H1 (cell line): ENCODE data around the gene REEP2. TPM values are rescaled to one million over a fixed set of nuclear protein-coding genes. Genes with fewer than 3 reads are reported as not detected.

ENCODE experiments used
- CTCF ChIA-PET: fragments of 300-600 bp; sonication (Branson Sonifier 250); formaldehyde crosslinking; loops from one replicate; lab custom pipeline; 2021; ENCODE audit not compliant: partially characterized antibody; lab: Charles Lee
- POLR2A ChIA-PET: fragments of 300-600 bp; sonication (Branson Sonifier 250); formaldehyde crosslinking; loops from one replicate; lab custom pipeline; 2021; ENCODE audit warnings: inconsistent platforms; ENCODE audit not compliant: partially characterized antibody; lab: Charles Lee
- DNase-seq, 2 experiments: peaks; one replicate each; pipeline versions ENCODE4 v3.0.0 to v3.0.0-alpha.2; 2010 to 2022; ENCODE audit warnings: low spot score in 2 of 2, low read depth in 1 of 2, mixed read lengths in 1 of 2
- FAIRE-seq: peaks from 2 replicates; lab custom pipeline; 2011; peaks lifted over from hg19 to GRCh38; lab: Jason Lieb, UNC
- H2AFZ ChIP-seq: 2 replicates; pipeline ENCODE4 v1.8.1; 2012; ENCODE audit warnings: low read length, inconsistent platforms
- H2AK5ac ChIP-seq: 2 replicates; pipeline ENCODE4 v1.6.1; 2013; ENCODE audit warnings: low read depth, low read length
- H2BK120ac ChIP-seq: replicated peaks from 2 replicates; pipeline ENCODE3; 2013; ENCODE audit warnings: low read depth, low read length, inconsistent platforms
- H2BK12ac ChIP-seq: 2 replicates; pipeline ENCODE4 v1.6.1; 2013; ENCODE audit warnings: low read depth, low read length
- H2BK15ac ChIP-seq: 2 replicates; pipeline ENCODE4 v1.6.1; 2013; ENCODE audit warnings: low read length
- H2BK20ac ChIP-seq: 2 replicates; pipeline ENCODE4 v1.6.1; 2013; ENCODE audit warnings: low read length
- H2BK5ac ChIP-seq: 2 replicates; pipeline ENCODE4 v1.6.1; 2013; ENCODE audit warnings: low read depth, low read length
- H3K14ac ChIP-seq: 2 replicates; pipeline ENCODE4 v1.6.1; 2013; ENCODE audit warnings: inconsistent platforms; ENCODE audit not compliant: insufficient read length
- H3K18ac ChIP-seq: 2 replicates; pipeline ENCODE4 v1.6.1; 2013; ENCODE audit warnings: low read length; ENCODE audit errors: extremely low read depth
- H3K23ac ChIP-seq: 2 replicates; pipeline ENCODE4 v1.6.1; 2013; ENCODE audit warnings: inconsistent platforms; ENCODE audit not compliant: insufficient read length
- H3K23me2 ChIP-seq: 2 replicates; pipeline ENCODE4 v1.6.1; 2013; ENCODE audit warnings: low read depth, low read length
- H3K27ac ChIP-seq: 2 replicates; pipeline ENCODE4 v1.6.1; 2011; ENCODE audit warnings: low read depth, low read length, inconsistent platforms
- H3K27me3 ChIP-seq, 4 experiments: replicated peaks in 1 of 4; 1 replicate in 1 of 4; 2 replicates in 3 of 4; pipeline versions ENCODE4 v1.6.1 to v1.8.1; 2011 to 2013; ENCODE audit warnings: low read length in 3 of 4, mild to moderate bottlenecking in 3 of 4, inconsistent platforms in 2 of 4, mixed read lengths in 2 of 4, moderate library complexity in 1 of 4; ENCODE audit not compliant: control insufficient read depth in 3 of 4, insufficient read depth in 3 of 4; ENCODE audit errors: extremely low read depth in 1 of 4
- H3K36me3 ChIP-seq, 4 experiments: 2 replicates each; pipeline versions ENCODE4 v1.6.1 to v1.8.1; 2011 to 2013; ENCODE audit warnings: mild to moderate bottlenecking in 4 of 4, low read length in 3 of 4, moderate library complexity in 2 of 4, control low read depth in 1 of 4, inconsistent platforms in 1 of 4; ENCODE audit not compliant: insufficient read depth in 4 of 4, control insufficient read depth in 2 of 4
- H3K4ac ChIP-seq: replicated peaks from 2 replicates; pipeline ENCODE3; 2013; ENCODE audit warnings: low read length, low read depth, mixed read lengths, inconsistent platforms; ENCODE audit not compliant: insufficient read length
- H3K4me1 ChIP-seq, 4 experiments: replicated peaks in 1 of 4; 1 replicate in 1 of 4; 2 replicates in 3 of 4; pipeline versions ENCODE4 v1.6.1 to v1.8.1; 2011 to 2013; ENCODE audit warnings: low read length in 3 of 4, inconsistent platforms in 2 of 4, mixed read lengths in 1 of 4; ENCODE audit not compliant: insufficient read depth in 4 of 4, control insufficient read depth in 3 of 4
- H3K4me2 ChIP-seq, 2 experiments: 2 replicates each; pipeline versions ENCODE4 v1.6.1 to v1.8.1; 2011 to 2013; ENCODE audit warnings: low read depth in 2 of 2, low read length in 2 of 2, control low read depth in 1 of 2, inconsistent platforms in 1 of 2, mild to moderate bottlenecking in 1 of 2; ENCODE audit not compliant: insufficient read depth in 1 of 2
- H3K4me3 ChIP-seq, 4 experiments: fragments of 200-600, 300-600 bp in 1 of 4; sonication (generic), shearing (Covaris generic), sonication (Bioruptor Twin) in 1 of 4; 2 replicates each; pipeline versions ENCODE4 v1.5.1 to v1.8.1; 2011 to 2016; ENCODE audit warnings: low read length in 4 of 4, low read depth in 3 of 4, control low read depth in 2 of 4, inconsistent platforms in 2 of 4, mild to moderate bottlenecking in 2 of 4, mixed read lengths in 1 of 4, moderate library complexity in 1 of 4; ENCODE audit not compliant: insufficient read depth in 2 of 4; ENCODE audit errors: extremely low read depth in 1 of 4
- H3K56ac ChIP-seq: replicated peaks from 2 replicates; pipeline ENCODE3; 2013; ENCODE audit warnings: low read depth, mild to moderate bottlenecking, mixed read lengths, low read length, inconsistent platforms; ENCODE audit not compliant: insufficient read length
- H3K79me1 ChIP-seq: 2 replicates; pipeline ENCODE4 v1.6.1; 2013; ENCODE audit warnings: low read depth, low read length, control low read depth
- H3K79me2 ChIP-seq, 2 experiments: 2 replicates each; pipeline versions ENCODE4 v1.6.1 to v1.8.1; 2012 to 2013; ENCODE audit warnings: low read length in 2 of 2, mild to moderate bottlenecking in 2 of 2, inconsistent platforms in 1 of 2; ENCODE audit not compliant: insufficient read depth in 2 of 2, control insufficient read depth in 1 of 2
- H3K9ac ChIP-seq, 4 experiments: replicated peaks in 1 of 4; 1 replicate in 1 of 4; 2 replicates in 3 of 4; pipeline versions ENCODE4 v1.6.1 to v1.8.1; 2011 to 2013; ENCODE audit warnings: low read depth in 3 of 4, low read length in 3 of 4, control low read depth in 2 of 4, mild to moderate bottlenecking in 2 of 4, moderate library complexity in 2 of 4, inconsistent platforms in 1 of 4; ENCODE audit errors: extremely low read depth in 1 of 4
- H3K9me3 ChIP-seq, 2 experiments: 2 replicates each; pipeline versions ENCODE4 v1.6.1 to v1.8.1; 2012 to 2013; ENCODE audit warnings: mild to moderate bottlenecking in 2 of 2, moderate library complexity in 2 of 2, control low read depth in 1 of 2, inconsistent platforms in 1 of 2, low read depth in 1 of 2, low read length in 1 of 2, mixed read lengths in 1 of 2; ENCODE audit not compliant: insufficient read depth in 2 of 2
- H4K20me1 ChIP-seq, 2 experiments: replicated peaks in 1 of 2; 2 replicates each; pipeline versions ENCODE3 to v1.8.1; 2011 to 2013; ENCODE audit warnings: inconsistent platforms in 2 of 2, low read length in 2 of 2, mild to moderate bottlenecking in 1 of 2; ENCODE audit not compliant: insufficient read depth in 2 of 2, control insufficient read depth in 1 of 2
- H4K5ac ChIP-seq: 2 replicates; pipeline ENCODE4 v1.6.1; 2013; ENCODE audit warnings: low read length, low read depth, mixed read lengths, inconsistent platforms; ENCODE audit not compliant: insufficient read length
- H4K8ac ChIP-seq: 2 replicates; pipeline ENCODE4 v1.8.0; 2013; ENCODE audit warnings: mild to moderate bottlenecking, moderate library complexity, low read length, inconsistent platforms; ENCODE audit not compliant: insufficient read depth; ENCODE audit errors: extremely low read depth
- H4K91ac ChIP-seq: replicated peaks from 2 replicates; pipeline ENCODE3; 2013; ENCODE audit warnings: low read length, mixed read lengths, inconsistent platforms; ENCODE audit not compliant: insufficient read length
- HDAC6 ChIP-seq: IDR thresholded peaks from one replicate; pipeline ENCODE4 v1.7.1; 2012; ENCODE audit warnings: low read depth, mild to moderate bottlenecking, inconsistent platforms, low read length, moderate library complexity
- POLR2A ChIP-seq, 2 experiments: IDR thresholded peaks; 1 replicate in 1 of 2; 2 replicates in 1 of 2; pipeline ENCODE4 v1.6.1; 2011; ENCODE audit warnings: low read depth in 2 of 2, low read length in 2 of 2, mild to moderate bottlenecking in 2 of 2; ENCODE audit errors: control extremely low read depth in 1 of 2
- RFX5 ChIP-seq: IDR thresholded peaks from 2 replicates; pipeline ENCODE4 v1.6.1; 2011; ENCODE audit warnings: low read depth, low read length, improper control_type of control experiment, borderline replicate concordance
- SP1 ChIP-seq: IDR thresholded peaks from 2 replicates; pipeline ENCODE4 v1.6.1; 2011; ENCODE audit warnings: low read depth, low read length
- TAF1 ChIP-seq: IDR thresholded peaks from 2 replicates; pipeline ENCODE4 v1.6.1; 2011; ENCODE audit warnings: mild to moderate bottlenecking, low read depth, low read length
- TBP ChIP-seq: IDR thresholded peaks from 2 replicates; pipeline ENCODE4 v1.6.1; 2011; ENCODE audit warnings: low read depth, low read length, improper control_type of control experiment
- WGBS, 2 experiments: shearing (Covaris generic) in 1 of 2; methylation state at CpG; one replicate each; pipeline versions ENCODE4 v1.1.6 to v1.1.7; 2013 to 2015; ENCODE audit warnings: low lambda C conversion rate in 2 of 2, mixed read lengths in 2 of 2, inconsistent platforms in 1 of 2, low coverage in 1 of 2, missing lambda C conversion rate in 1 of 2; ENCODE audit not compliant: insufficient replicate concordance in 2 of 2, insufficient coverage in 1 of 2, insufficient read length in 1 of 2; ENCODE audit errors: extremely low coverage in 1 of 2, missing lambda C conversion rate in 1 of 2; 5-methylcytosine and 5-hydroxymethylcytosine counted together
- polyA plus RNA-seq, 7 experiments: library from polyadenylated mRNA; depleted of rRNA in 3 of 7; stranded (reverse) in 5 of 7; unstranded in 2 of 7; fragments of >200 nt in 5 of 7; fragments of 200-250 nt in 2 of 7; gene quantifications; 1 replicate in 5 of 7; 2 replicates in 1 of 7; 4 replicates in 1 of 7; pipeline versions ENCODE4 v1.2.1 to v1.2.3, GENCODE V29; 2011 to 2013; ENCODE audit warnings: missing spikeins in 2 of 7, mixed read lengths in 2 of 7
- total RNA-seq: library from RNA; stranded (reverse); fragmentation: NEBNext Ultra II Directional; extraction: Animal tissue kit (Norgen Biotek cat#: 25700); gene quantifications from 2 replicates; pipeline ENCODE4 v1.2.1, GENCODE V29; 2021
- TF ChIP-seq, protein P1 (sequence below), 3 experiments: IDR thresholded peaks; 1 replicate in 2 of 3; 2 replicates in 1 of 3; pipeline versions ENCODE4 v1.5.1 to v1.6.1; 2011; ENCODE audit warnings: low read length in 3 of 3, mild to moderate bottlenecking in 3 of 3, inconsistent platforms in 2 of 3, low read depth in 1 of 3, moderate library complexity in 1 of 3; ENCODE audit not compliant: insufficient read depth in 1 of 3; ENCODE audit errors: control extremely low read depth in 1 of 3

Gene REEP2
- total and polyA plus RNA-seq, 2 of the 8 experiments (the other 6 are each of a cell fraction or from before 2014, with no cell fraction given): 26.5 to 40.2 TPM

DNA sequence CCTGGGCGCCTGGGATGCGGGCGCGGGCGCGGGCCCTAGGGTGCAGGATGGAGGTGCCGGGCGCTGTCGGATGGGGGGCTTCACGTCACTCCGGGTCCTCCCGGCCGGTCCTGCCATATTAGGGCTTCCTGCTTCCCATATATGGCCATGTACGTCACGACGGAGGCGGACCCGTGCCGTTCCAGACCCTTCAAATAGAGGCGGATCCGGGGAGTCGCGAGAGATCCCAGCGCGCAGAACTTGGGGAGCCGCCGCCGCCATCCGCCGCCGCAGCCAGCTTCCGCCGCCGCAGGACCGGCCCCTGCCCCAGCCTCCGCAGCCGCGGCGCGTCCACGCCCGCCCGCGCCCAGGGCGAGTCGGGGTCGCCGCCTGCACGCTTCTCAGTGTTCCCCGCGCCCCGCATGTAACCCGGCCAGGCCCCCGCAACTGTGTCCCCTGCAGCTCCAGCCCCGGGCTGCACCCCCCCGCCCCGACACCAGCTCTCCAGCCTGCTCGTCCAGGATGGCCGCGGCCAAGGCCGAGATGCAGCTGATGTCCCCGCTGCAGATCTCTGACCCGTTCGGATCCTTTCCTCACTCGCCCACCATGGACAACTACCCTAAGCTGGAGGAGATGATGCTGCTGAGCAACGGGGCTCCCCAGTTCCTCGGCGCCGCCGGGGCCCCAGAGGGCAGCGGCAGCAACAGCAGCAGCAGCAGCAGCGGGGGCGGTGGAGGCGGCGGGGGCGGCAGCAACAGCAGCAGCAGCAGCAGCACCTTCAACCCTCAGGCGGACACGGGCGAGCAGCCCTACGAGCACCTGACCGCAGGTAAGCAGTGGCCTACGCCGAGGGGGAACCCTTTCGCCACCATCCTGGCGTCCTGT is 26.6 kb downstream of the REEP2 start, which contains the start of gene EGR1:
Gene EGR1, plus strand, starts transcription at position 219 of the 864 bp plus-strand sequence. Its CDS starts 283 bp downstream, at position 502.
- H3K36me3 ChIP-seq: peaks cover 0 to 18% (median 4%) of the 10 kb centered on the region in 4 experiments; a peak in 5 of 8 replicates
- peak within 1 kb of the TSS; percentile 99 for H4K8ac ChIP-seq
- peaks cover 0 to 4% of the 10 kb centered on the region in 2 experiments; a peak in 1 of 4 replicates for H3K79me2 ChIP-seq
- H3K23ac ChIP-seq: no peak within 1 kb of the TSS
- H3K4me3 ChIP-seq: peak within 1 kb of the TSS; percentile 81 to 90 (median 88)
- H3K27me3 ChIP-seq: peaks cover 0 to 15% (median 13%) of the 10 kb centered on the region in 4 experiments; a peak in 5 of 7 replicates
- DNase-seq (peak; percentile 69 to 78), FAIRE-seq (no peak)
- H4K20me1 ChIP-seq: peaks cover 11 to 16% of the 10 kb centered on the region in 2 experiments
- H3K79me1 ChIP-seq: no peaks in the 10 kb centered on the region; the same call in 1 of the 2 replicates
- 2% methylated on average over 39 of the region's 85 CpGs; no CpG with 5 or more reads in 1 of the 2 experiments for WGBS, 2 experiments
- no peak within 1 kb of the TSS for H2AFZ ChIP-seq
- peak within 1 kb of the TSS; percentile 73 for H3K56ac ChIP-seq
- peak within 1 kb of the TSS; percentile 78 for H3K18ac ChIP-seq
- peaks cover 19% of the 10 kb centered on the region for H3K23me2 ChIP-seq
- peak within 1 kb of the TSS; percentile 80 to 97 for H3K4me2 ChIP-seq
- H2BK5ac ChIP-seq: peak within 1 kb of the TSS; percentile 1
- H3K9ac ChIP-seq: peak within 1 kb of the TSS; percentile 65 to 83 (median 80)
- H2AK5ac ChIP-seq: no peak within 1 kb of the TSS
- POLR2A ChIA-PET: interaction anchor here (0.5 to 15.1 kb wide), 39 partner anchors 9 to 877 kb away, joined by 3 to 294 read pairs (median 5); partner anchors contain the start of genes CDC23, CDC25C, ETF1 and FAM53C
- H2BK15ac ChIP-seq: peak within 1 kb of the TSS; percentile 83; the same call in 1 of the 2 replicates
- H3K27ac ChIP-seq: peak within 1 kb of the TSS; percentile 90; the same call in 1 of the 2 replicates
- no peak within 1 kb of the TSS for H3K4ac ChIP-seq
- H2BK120ac ChIP-seq: no peak within 1 kb of the TSS
- peak within 1 kb of the TSS; percentile 18 for H4K91ac ChIP-seq
- 0 out of 2 replicates have a peak within 1 kb of the TSS, but pooled peaks have one; percentile 29 for H2BK12ac ChIP-seq
- H3K4me1 ChIP-seq: peaks cover 0 to 11% (median 7%) of the 10 kb centered on the region in 4 experiments; a peak in 6 of 7 replicates
- no peak within 1 kb of the TSS for H3K14ac ChIP-seq
- peak within 1 kb of the TSS; percentile 84 for H4K5ac ChIP-seq
- no peak within 1 kb of the TSS for H2BK20ac ChIP-seq
- no peaks in the 10 kb centered on the region for H3K9me3 ChIP-seq
- CTCF ChIA-PET: interaction anchor here (0.7 to 24.9 kb wide), 15 partner anchors 8 to 114 kb away, joined by 3 to 532 read pairs (median 5); partner anchors contain the start of genes ETF1 and KDM3B
- TF ChIP-seq TAF1 (peak; percentile 95), POLR2A (IDR thresholded peaks at IDR 0.05; ENCODE audit: control extremely low read depth in 1 of 2, low read depth in 2 of 2, low read length in 2 of 2) (peak in 1 of 2 experiments; percentile 99; a peak in 2 of 3 replicates), RFX5 (no peak), TBP (peak; percentile 98), SP1 (peak; percentile 55; the same call in 1 of the 2 replicates), HDAC6 (no peak)
- TF ChIP-seq, protein P1, sequence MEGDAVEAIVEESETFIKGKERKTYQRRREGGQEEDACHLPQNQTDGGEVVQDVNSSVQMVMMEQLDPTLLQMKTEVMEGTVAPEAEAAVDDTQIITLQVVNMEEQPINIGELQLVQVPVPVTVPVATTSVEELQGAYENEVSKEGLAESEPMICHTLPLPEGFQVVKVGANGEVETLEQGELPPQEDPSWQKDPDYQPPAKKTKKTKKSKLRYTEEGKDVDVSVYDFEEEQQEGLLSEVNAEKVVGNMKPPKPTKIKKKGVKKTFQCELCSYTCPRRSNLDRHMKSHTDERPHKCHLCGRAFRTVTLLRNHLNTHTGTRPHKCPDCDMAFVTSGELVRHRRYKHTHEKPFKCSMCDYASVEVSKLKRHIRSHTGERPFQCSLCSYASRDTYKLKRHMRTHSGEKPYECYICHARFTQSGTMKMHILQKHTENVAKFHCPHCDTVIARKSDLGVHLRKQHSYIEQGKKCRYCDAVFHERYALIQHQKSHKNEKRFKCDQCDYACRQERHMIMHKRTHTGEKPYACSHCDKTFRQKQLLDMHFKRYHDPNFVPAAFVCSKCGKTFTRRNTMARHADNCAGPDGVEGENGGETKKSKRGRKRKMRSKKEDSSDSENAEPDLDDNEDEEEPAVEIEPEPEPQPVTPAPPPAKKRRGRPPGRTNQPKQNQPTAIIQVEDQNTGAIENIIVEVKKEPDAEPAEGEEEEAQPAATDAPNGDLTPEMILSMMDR (IDR thresholded peaks at IDR 0.05; ENCODE audit: control extremely low read depth in 1 of 3, insufficient read depth in 1 of 3, low read depth in 1 of 3, low read length in 3 of 3): 0 out of 4 replicates have a peak, but pooled peaks of 1 of the 3 experiments have one; percentile 16
